ENCODE results near the gene AKAP11.
"Not testable (repeated sequence)": the region's sequence is repeated elsewhere in the genome, so short reads cannot be mapped to it uniquely, and the experiment has no call there.

The AKAP11 gene

GRCh38 chr13:42272115-42272803 is at the start of gene AKAP11:
TSS of gene AKAP11 (plus strand) at chr13:42272152. CDS start at chr13:42286349, 14,197 bp downstream.
- no peak for DNase-seq (ENCODE audit: low read depth)

- no peak for DNase-seq (ENCODE audit: low read depth)
Measured at GRCh38 chr13:42223681-42224080, 48.3 kb upstream of the AKAP11 start.

GRCh38 chr13:42225051-42225450 is 46.9 kb upstream of the AKAP11 start:
- DNase-seq (ENCODE audit: low read depth): no peak

- not testable (repeated sequence) for DNase-seq (ENCODE audit: low read depth)
Measured at GRCh38 chr13:42226759-42227158, 45.2 kb upstream of the AKAP11 start.

GRCh38 chr13:42228527-42228926 is 43.4 kb upstream of the AKAP11 start:
- DNase-seq (ENCODE audit: low read depth): no peak

GRCh38 chr13:42229287-42229686 is 42.7 kb upstream of the AKAP11 start:
- no peak for DNase-seq (ENCODE audit: low read depth)

- no peak for DNase-seq (ENCODE audit: low read depth)
Measured at GRCh38 chr13:42232671-42233070, 39.3 kb upstream of the AKAP11 start.

- no peak for DNase-seq (ENCODE audit: low read depth)
Measured at GRCh38 chr13:42233726-42234125, 38.2 kb upstream of the AKAP11 start.

- DNase-seq (ENCODE audit: low read depth): no peak
Measured at GRCh38 chr13:42239161-42239560, 32.8 kb upstream of the AKAP11 start.

GRCh38 chr13:42239644-42240043 is 32.3 kb upstream of the AKAP11 start:
- DNase-seq (ENCODE audit: low read depth): no peak

- DNase-seq (ENCODE audit: low read depth): no peak
Measured at GRCh38 chr13:42246541-42246940, 25.4 kb upstream of the AKAP11 start.

- DNase-seq (ENCODE audit: low read depth): no peak
Measured at GRCh38 chr13:42247883-42248282, 24.1 kb upstream of the AKAP11 start.

GRCh38 chr13:42255886-42256285 is 16.1 kb upstream of the AKAP11 start:
- DNase-seq (ENCODE audit: low read depth): no peak

- DNase-seq (ENCODE audit: low read depth): no peak
Measured at GRCh38 chr13:42258747-42259146, 13.2 kb upstream of the AKAP11 start.

GRCh38 chr13:42259515-42259914 is 12.4 kb upstream of the AKAP11 start:
- no peak for DNase-seq (ENCODE audit: low read depth)

GRCh38 chr13:42260903-42261654 is 10.9 kb upstream of the AKAP11 start:
- DNase-seq (ENCODE audit: low read depth): no peak

GRCh38 chr13:42266473-42266872 is 5.5 kb upstream of the AKAP11 start:
- DNase-seq (ENCODE audit: low read depth): peak; percentile 47

- no peak for DNase-seq (ENCODE audit: low read depth)
Measured at GRCh38 chr13:42270160-42270856, 1.6 kb upstream of the AKAP11 start.

GRCh38 chr13:42270857-42271215 is 1.1 kb upstream of the AKAP11 start:
- no peak for DNase-seq (ENCODE audit: low read depth)

- DNase-seq (ENCODE audit: low read depth): peak; percentile 93
Measured at GRCh38 chr13:42271337-42272114, 426 bp upstream of the AKAP11 start.

- no peak for DNase-seq (ENCODE audit: low read depth)
Measured at GRCh38 chr13:42272804-42273175, 838 bp downstream of the AKAP11 start.

GRCh38 chr13:42274386-42275097 is 2.6 kb downstream of the AKAP11 start:
- no peak for DNase-seq (ENCODE audit: low read depth)

All from non-pigmented ciliary epithelial cell (primary cell).